Activated T-cell treated with anti-CD3 and anti-CD28 coated beads for 24 hours (primary cell): ENCODE data around the gene TLR9.
"Not testable (repeated sequence)": the region's sequence is repeated elsewhere in the genome, so short reads cannot be mapped to it uniquely, and the experiment has no call there.

Source experiments
- DNase-seq: peaks from one replicate; pipeline ENCODE4 v3.0.0-alpha.2; 2020; ENCODE audit warnings: low read depth

TLR9 gene

DNA sequence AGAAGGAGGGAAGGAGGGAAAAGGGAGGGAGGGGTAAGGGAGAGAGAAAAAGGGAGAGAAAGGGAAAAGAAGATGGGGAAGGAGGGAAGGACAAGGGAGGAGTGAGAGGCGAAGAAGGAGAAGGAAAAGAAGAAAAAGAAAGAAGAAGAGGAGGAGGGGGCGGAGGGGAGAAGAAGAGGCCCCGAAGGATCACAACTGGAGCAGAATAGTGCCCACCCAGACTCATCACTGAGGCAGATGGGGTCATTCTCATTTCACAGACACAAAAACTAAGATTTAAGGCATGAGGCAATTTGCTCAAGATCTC is 30.2 kb downstream of the TLR9 start:
- DNase-seq = no peak

DNA sequence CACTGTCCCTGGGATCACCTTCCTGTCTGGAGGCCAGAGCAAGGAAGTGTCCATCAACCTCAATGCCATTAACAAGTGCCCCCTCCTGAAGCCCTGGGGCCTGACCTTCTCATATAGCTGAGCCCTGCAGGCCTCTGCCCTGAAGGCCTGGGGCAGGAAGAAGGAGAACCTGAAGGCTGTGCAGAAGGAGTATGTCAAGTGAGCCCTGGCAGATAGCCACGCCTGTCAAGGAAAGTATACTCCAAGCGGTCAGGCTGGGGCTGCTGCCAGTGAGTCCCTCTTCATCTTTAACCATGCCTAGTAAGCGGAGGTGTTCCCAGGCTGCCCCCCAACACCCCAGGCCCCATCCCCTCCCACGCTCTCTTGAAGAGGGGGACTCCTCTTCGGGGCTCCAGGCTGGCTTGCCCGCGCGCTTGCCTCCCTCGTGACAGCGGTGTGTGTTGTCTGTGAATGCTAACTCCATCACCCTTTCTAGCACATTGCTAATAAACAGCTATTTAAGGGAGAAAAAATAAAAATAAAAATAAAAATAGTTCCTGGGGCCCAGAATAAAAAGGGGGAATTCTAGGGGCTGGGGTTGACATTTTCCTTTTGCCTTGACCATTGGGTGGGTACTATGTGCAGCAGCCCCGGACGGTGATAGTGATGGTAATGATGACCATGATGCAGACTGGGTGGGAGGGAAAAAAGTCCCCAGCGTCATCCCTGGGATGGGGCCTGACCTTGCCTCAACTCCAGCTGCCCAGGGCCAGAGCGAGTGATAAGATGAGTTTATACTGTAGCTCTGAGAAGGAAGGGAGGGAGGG is 30.8 kb downstream of the TLR9 start:
- no peak for DNase-seq

DNA sequence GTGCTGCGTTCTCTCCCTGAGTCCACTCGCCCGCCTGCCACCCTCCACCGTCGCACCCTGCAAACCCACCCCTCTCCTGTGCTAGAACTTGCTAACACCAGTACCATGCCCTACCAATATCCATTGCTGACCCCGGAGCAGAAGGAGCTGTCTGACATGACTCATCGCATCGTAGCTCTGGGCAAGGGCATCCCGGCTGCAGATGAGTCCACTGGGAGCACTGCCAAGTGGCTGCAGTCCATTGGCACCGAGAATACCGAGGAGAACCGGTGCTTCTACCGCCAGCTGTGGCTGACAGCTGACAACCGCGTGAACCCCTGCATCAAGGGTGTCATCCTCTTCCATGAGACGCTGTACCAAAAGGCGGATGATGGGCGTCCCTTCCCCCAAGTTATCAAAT is 32.4 kb downstream of the TLR9 start:
- no peak for DNase-seq

DNA sequence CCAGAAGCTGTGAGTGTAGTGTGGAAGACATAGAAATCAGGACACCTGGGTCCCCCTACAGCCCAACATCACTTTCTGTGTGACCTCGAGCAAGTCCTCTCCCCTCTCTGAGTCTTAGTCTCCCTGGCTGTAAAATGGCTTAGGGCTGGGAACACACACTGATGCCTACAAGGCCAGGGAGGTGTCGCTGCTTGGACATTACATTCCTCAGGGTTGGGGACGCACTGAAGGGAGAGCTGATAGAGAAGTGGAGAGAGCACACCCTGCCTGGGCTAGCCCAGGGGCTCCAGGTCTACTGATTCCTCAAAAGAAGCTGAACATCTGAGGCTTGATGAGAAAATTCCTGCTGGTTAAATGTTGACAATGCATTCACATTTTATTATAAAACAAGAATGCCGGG is 33.8 kb downstream of the TLR9 start:
- no peak for DNase-seq

DNA sequence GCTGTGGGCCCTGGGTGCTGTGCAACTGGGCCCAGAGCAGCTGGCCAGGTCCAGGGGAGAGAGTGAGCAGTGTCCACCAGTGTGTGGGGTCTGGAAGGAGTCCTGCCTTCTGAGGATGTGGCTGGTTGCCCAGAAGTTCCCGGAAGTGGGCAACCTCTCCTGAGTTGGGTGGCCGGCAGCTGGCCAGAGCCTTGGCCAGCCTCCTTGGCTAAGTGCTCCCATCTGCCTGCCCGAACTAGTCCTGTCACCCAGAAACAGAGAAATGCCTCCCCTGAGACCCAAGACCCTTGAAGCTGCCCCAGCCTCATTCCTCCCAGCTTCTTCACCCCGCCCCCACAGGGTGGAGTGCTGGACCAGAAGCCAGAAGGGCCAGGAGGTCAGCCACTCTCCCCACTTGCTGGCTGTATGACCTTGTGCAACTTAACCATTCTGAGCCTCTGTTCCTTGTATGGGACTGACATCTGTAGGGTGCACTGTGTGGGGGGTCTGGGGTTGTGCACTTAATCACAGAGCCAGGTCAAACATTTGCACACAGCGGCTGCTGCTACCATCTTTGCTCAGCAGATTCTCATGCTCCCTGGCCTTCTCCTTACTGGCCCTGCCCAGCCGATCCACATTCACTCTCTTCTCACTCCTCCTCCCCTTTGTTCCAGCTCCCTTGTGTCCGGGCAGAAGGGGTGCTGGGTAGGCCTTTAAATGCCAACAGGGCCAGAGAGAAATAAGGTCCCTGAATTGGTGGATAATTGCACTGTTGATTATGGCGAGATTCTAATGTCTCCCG is 35.0 kb downstream of the TLR9 start:
- DNase-seq = no peak

DNA sequence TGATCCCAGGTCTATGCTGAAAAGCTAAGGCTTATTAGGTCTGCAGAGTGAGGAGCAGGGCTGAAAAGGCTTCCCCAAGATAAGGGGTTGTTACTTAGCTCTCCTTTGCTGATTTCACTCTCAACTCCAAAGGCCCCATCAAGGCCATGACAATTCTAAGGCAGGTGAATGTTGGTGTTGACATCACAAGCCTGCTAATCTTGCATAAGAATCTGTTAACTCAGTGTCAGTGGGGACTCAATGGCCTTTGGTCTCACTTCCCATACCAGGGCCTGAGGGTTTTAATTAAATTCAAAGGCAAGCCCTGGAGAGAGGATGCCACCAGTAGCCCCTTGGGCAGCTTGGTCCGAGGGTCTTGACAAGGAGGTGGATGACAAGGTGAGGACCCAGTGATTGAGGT is 36.9 kb downstream of the TLR9 start:
- DNase-seq = no peak

DNA sequence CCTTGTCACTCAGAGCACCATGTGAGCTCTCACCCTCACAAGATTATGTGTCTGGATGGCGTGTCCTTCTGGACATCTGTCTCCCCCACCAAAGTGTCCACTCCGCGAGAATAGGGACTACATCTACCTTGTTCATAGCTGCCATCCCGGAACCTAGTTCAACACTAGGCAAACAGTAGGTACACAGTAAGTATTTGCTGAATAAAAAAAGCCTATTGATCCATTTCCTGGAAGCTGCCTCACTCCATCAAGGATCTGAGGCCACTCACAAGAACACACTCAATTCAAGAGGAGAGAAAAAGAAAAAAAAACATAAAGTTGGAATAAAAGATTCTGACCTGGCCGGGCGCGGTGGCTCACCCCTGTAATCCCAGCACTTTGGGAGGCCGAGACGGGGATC is 38.7 kb downstream of the TLR9 start:
- DNase-seq = no peak

DNA sequence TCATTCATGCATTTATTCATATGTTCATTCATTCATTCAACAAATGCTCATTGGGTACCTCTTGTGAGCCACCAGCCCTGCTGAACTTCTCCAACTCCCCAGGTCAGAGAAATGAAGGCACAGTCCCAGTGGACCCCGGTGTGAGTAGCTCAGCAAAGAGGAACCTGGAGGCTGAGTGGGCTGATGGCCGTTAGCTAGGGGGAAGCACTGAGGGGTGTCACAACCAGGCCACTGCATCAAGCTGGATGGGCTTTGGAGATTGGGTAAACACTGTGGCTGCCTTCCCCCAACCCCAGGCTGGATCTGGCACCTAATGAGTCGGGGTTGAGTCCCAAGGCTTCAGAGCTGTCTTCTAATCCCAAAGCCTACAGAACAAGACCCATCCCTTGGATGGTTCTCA is 39.6 kb downstream of the TLR9 start:
- no peak for DNase-seq

DNA sequence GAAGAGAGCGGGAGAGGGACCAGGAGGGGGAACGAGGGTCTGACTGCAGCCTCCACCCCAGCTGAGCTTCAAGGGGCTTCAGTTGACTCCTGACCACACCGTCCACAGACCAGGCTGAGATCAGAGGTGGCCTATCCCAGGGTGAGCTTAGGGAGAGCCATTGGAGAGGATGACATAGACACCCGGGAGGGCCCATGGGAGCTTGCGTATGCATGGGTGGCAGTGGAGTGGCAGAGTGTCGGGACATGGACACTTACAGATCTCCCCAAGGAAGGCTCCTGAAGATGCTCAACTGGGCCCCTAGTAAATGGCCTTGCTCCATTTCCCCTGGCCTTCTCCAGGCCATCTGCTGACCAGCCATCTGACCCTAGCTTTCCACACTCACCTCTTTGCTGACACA is 40.1 kb downstream of the TLR9 start:
- no peak for DNase-seq

DNA sequence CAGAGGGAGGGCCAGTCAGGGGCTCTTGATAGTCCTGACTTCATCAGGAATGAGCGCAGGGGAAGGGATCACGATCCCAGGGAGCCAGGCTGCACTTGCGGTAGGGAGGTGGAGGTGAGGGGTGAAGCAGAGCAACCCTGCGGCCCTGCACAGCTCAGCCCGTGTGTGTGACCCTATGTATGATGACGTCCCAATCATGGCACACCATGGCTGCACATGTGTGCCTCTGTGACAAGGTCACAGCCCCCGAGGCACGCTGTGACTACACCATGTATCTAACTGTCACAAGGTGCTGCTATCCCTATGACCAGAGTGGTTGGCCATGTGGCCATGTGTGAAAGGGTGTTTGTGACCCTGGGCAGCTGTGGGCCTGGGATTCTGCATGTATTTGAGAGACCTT is 40.8 kb downstream of the TLR9 start:
- DNase-seq = no peak

DNA sequence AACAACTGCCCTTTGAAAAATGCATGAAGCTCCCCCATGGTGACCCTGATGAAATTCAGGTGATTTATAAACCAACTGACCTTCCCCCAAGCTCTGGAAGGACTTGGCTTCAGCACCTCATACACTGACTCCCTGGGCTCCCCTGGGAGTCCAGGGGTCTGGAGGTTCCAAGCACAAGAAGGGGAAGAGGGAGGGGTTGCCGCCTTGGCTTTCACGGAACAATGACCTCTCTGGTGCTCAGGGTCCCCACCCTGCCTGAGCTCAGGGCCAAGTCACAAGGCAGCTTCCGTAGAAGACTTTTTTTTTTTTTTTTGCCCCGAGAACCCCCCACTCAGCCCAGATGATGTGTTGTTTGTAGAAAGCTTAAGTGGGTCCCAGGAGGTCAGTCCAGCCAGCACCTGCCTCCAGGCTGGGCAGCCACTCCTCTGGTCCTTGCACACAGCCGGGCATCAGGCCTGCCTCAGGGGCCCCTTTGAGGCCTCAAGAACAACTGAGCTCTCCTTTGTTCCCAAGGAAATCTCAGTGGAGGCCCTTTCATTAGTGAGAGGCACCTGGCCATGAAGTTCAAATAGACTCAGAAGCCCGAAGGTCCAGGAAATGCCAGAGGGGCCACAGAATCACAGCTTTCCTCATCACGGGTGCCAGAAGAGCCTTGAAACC is 41.5 kb downstream of the TLR9 start:
- DNase-seq = no peak

DNA sequence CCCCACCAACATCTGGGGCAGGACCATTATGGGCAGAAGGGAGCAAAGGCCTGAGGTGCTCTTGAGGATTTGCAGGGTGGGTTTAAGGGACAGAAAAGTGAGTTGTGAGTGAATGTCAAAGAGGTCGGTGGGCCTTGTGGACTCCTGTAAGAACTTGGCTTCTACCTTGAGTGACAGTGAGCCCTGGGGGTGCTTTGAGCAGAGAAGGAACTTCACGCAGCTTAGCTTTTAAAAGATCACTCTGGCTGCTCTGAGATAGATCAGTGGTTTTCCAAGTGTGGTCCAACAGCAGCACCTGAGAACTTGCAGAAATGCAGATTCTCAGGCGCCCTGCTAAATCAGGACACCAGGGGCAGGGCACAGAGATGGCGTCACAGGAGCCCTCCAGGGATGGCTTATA is 42.8 kb downstream of the TLR9 start:
- DNase-seq = no peak

DNA sequence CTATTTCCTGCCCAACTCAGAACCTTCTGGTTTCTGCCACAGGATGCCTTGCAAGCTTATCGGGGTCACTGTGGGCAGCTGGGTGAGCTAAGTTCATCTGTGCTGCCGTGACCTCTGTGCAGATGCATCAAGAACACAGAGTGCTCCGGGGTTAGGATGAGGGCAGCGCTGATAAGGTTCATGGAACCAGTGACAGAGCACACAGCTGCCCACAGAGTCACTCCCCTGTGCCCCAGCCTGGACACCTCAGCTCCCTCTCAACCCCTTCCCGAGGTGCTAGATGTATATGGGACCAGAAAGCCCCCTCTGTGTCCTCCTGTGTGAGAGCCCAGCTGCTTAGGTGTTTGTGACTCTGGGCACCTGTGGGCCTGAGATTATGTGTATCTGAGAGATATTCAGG is 43.2 kb downstream of the TLR9 start:
- DNase-seq = no peak

DNA sequence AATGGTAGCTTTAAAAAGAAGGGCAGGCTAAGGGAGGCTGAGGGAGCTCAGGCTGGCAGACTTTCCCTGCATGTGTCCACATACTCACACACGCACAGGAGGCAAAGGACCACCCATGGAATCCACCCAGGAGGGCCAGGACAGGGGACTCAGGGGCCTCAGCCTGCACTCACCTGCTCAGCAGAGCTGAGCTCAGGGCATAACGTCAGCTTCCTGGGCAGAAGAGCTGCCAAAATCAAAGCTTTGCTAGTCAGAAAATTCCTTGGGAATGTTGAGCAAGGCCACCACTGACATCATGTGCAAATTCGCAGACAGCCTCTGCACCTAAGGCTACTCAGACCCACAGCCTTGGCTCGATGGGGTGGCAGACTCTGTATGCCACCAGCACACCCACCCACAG is 43.9 kb downstream of the TLR9 start:
- DNase-seq = no peak

DNA sequence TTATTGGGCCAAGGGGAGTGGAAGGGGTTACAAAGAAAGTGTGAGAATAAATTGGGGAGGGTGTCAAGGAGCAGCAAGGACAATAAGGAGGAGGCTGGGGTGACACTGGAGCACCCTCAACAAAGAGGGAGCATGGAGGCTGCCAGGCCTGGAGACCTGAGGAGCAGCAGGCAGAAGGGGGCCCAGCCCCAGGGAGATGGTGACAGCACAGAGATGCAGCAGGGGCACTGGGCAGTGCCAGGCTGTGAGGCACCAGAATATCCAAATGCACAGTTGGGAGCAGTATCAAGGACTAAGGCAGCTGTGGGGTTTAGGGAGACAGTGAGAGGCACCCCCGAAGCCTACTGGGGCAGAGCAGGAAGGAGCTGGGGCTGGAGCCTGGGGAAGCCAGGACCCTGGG is 46.9 kb downstream of the TLR9 start:
- no peak for DNase-seq

DNA sequence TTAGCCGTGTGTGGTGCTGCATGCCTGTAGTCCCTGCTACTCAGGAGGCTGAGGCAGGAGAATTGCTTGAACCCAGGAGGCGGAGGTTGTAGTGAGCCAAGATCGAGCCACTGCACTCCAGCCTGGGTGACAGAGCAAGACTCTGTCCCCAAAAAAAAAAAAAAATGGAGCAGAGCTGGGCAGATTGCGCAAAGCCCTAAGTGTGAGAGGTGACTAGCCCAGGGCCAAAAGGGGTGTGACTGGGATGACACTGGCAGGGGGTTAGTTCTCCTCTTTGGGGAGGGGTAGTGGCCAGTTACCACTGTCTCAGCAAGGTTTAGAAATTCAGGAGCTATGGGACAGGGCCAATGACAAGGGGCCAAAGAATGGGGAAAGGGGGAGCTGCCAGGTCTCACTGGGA is 47.3 kb downstream of the TLR9 start:
- not testable (repeated sequence) for DNase-seq

DNA sequence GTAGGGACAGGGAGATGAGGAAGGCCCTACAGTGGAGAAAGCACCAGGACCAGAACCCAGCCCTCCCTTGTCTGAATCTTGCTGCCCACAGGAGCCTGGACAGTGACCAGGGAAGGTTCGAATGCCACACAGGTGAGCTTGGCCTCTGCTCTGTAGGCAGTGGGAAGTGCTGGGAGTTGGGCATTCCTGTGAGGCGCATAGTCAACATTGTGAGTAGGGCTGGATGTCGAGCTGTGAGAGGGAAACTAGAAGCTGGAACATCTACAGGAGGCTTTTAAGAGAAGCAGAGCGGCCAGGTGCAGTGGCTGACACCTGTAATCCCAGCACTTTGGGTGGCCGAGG is 47.8 kb downstream of the TLR9 start:
- DNase-seq = no peak

DNA sequence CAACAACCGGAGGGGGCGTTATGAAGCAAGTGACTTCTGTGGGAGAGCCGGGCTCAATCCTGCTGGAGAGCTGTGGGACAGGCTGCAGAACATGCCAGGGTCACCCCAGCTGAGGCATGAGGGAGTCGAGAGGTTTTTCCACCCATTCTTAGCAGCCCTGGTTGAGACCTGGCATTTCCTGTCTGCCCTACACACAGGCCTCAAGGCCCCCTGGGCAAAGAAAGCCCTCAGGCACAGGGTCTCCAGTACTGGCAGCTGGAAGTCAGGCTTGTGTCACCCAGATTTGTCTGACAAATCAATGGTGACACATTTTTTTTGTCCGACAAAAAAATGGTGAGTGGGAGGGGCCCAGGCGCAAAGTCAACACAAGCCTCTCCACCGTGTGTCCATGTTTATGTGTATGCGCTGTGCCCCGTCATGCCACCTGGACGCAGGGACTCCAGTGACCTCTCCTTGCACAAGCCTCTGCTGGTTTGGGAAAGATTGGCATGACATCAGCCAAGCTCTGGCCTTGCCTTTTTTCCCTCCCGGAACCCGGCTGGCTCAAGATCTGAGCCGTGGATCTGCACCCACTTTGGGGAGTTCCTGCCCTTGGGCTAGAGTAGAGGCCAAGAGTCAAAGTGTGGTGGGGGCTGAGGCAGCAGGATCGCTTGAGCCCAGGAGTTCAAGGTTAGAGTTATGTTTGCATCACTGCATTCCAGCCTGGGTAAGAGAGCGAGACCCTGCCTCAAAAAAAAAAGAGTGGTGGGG is 48.3 kb downstream of the TLR9 start:
- no peak for DNase-seq

DNA sequence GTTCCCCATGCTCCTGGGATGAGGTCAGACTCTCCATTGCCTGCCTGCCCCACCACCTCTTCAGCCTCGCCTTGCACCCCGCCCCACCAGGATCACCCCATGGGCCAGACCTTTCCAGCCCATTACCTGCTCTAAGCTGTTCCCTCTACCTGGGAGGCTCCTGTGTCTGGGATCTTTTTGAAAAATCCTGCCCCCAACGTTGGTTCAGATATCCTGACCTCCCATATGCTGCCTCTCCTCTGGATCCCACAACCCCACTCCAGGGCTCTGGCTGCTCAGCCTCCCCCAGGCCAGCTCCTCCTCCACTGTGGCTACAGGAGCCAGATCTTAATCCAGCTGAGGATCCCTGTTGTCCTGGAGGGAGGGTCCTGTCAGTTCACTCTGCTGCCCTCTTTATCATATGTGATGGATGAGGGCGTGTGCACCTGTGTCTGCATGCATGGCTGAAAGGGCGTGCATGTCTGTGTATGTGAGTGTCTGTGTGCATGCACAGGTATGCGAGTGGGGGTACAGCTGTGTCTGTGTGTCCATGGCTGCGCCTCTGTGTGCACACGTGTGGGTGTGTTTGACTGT is 49.2 kb downstream of the TLR9 start:
- DNase-seq = no peak

DNA sequence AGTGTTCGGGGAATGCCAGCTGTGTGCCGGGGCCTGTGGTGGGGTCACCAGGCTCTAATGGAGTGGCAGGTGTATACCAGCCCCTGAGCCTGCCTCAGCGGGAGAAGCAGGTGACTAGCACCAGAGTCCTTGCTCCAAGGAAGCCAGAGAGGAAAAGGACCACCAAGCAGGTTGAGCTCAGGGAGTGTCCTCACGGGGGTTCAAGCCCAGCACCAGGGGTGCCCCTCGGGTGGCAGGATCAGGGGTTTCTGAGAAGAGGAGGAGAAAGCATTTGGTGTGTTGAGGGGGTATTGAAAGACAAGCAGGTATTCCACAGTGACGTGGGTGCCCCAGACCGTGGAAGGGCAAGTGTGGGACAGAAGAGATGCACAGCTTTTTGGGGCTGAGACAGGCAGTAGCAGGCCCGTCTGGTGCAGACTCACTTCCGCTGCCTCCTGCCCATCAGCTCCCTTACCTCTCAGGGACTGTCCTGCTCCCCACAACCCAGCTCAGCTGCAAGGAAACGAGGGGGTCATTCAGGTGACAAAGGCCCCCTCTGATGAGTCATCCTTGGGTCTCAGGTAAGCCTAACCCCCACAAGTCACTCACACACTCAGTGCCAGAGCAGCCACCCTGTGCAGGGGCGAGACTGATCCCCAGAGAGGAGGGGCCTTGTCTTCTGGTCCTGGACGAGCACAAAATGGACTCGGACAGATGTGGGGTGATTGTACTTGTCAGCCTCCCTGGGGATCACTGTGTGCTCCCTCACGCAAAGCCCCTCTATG is 49.8 kb downstream of the TLR9 start:
- no peak for DNase-seq

DNA sequence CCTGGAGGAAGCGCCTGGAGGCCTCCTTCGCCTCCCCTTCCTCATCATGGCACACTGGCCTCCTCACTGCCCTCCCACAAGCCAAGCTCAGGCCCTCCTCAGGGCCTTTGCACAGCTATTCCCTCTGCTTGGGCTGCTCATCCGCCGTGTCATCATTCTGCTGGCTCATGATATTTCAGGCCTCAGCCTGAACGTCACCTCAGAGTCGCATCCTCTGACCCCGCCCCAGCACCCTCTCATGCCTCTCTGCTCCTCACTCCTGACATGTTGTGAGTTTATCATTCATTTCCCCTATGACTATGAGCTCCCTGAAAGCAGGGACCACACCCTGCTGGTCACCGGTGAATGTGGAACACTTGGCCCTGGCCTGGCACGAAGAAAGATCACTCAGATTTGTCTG is 50.5 kb downstream of the TLR9 start:
- DNase-seq = no peak

DNA sequence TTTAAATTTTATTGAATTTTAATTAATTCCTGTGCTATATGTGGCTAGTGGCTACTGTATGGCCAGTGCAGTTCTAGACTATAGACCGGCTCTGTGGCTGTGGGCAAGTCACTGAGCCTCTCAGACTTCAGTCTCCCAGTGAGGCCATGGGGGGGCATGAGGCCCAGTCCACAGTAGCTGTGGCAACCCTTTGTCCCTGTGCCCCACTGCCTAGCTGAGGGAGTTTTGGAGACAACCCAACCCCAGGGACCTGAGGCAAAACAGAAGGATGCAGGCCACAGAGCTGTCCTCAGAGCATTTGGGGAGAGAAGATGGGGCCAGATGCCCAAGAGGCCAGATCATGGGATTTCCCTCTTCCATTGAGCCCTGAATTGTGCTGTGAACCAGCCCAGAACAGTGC is 52.3 kb downstream of the TLR9 start:
- DNase-seq = no peak
